GM13976 (cell line): ENCODE results near the gene RNPEPL1.
"Not testable (repeated sequence)": the region's sequence is repeated elsewhere in the genome, so short reads cannot be mapped to it uniquely, and the experiment has no call there.

Source experiments
- DNase-seq: peaks from one replicate; pipeline ENCODE4 v3.0.0; 2012; ENCODE audit warnings: low spot score
- CTCF ChIP-seq: IDR thresholded peaks from 2 replicates; pipeline ENCODE4 v1.5.1; 2012; ENCODE audit warnings: borderline replicate concordance, mild to moderate bottlenecking; ENCODE audit not compliant: insufficient read depth; ENCODE audit errors: extremely low read depth, missing control alignments, control extremely low read depth
- in situ Hi-C: fragments of 300-500 bp; cut with MboI; formaldehyde crosslinking; loops from one replicate; pipeline ENCODE4 v1.12.0; 2022; ENCODE audit warnings: low sequenced_read_pairs, mixed read lengths, inconsistent platforms; ENCODE audit not compliant: unreplicated experiment

RNPEPL1 gene

GRCh38 chr2:240560480-240561324 is 7.6 kb upstream of the RNPEPL1 start:
- DNase-seq, result peak; percentile 97
- in situ Hi-C loops, result no loop called here
- no peak for TF ChIP-seq CTCF

GRCh38 chr2:240561325-240561971 is 6.8 kb upstream of the RNPEPL1 start:
- peak; percentile 34 for DNase-seq
- no peak for TF ChIP-seq CTCF
- in situ Hi-C loops, result no loop called here

- in situ Hi-C loops, DNase-seq: not testable (repeated sequence)
Measured at GRCh38 chr2:240563231-240563630, 5.1 kb upstream of the RNPEPL1 start.

- TF ChIP-seq CTCF, result no peak
- in situ Hi-C loops, result no loop called here
- DNase-seq, result no peak
Measured at GRCh38 chr2:240563951-240564560, 4.2 kb upstream of the RNPEPL1 start.

- in situ Hi-C loops, result no loop called here
- DNase-seq, result no peak
Measured at GRCh38 chr2:240564561-240565332, 3.5 kb upstream of the RNPEPL1 start.

More at GRCh38 chr2:240564561-240565332, 3.5 kb upstream of the RNPEPL1 start:
- TF ChIP-seq CTCF, result no peak
